Measurements from ENCODE around the gene GPLD1.
A peak's percentile ranks its signal among the peaks of the same experiment; 100 is the strongest.

Gene GPLD1

DNA sequence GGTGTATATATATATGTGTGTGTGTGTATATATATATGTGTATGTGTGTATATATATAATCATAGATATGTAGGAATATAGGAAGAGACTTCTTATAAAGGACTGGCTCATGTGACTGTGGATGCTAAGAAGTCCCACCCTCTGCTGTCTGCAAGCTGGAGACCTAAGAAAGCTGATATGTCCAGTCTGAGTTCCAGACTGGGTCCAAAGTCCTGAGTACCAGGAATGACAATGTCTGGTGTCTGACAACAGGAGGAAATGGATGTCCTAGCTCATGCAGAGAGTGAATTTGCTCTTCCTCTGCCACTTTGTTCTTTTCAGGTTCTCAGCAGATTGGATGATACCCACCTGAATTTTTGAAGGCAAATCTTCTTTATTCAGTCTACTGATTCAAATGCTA lies 12.5 kb upstream of the GPLD1 start:
- DNase-seq (ENCODE audit: low spot score): no peak

- DNase-seq (ENCODE audit: low spot score): no peak
Observed at GRCh38 chr6:24501374-24501773, 12.0 kb upstream of the GPLD1 start.

- DNase-seq (ENCODE audit: low spot score): no peak
Observed at GRCh38 chr6:24500683-24501082, 11.3 kb upstream of the GPLD1 start.

DNA sequence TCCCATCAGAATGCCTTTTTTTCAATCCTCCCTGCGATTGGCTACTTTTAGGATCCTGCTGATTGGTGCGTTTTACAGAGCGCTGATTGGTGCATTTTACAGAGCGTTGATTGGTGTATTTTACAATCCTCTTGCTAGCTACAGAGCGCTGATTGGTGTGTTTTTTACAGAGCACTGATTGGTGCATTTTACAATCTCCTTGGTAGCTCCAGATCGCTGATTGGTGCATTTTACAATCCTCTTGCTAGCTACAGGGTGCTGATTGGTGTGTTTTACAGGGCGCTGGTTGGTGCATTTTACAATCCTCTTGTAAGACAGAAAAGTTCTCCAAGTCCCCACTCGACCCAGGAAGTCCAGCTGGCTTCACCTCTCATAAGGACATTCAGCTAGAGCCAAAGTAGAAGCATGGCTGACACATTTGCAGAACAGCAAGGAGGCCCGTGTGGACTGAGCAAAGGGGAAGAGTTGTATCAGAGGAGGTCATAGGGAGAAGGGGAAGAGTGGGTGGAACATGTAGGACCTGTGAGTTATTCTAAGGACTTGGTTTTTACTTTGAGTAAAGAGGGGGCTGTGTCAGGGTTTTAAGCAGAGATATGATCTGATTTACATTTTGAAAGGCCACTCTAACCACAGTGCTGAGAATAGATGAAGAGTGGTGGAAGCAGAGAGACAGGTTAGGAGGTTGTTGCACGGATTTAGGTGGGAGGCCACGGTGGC lies 8.0 kb upstream of the GPLD1 start:
- no peak for DNase-seq (ENCODE audit: low spot score)

DNA sequence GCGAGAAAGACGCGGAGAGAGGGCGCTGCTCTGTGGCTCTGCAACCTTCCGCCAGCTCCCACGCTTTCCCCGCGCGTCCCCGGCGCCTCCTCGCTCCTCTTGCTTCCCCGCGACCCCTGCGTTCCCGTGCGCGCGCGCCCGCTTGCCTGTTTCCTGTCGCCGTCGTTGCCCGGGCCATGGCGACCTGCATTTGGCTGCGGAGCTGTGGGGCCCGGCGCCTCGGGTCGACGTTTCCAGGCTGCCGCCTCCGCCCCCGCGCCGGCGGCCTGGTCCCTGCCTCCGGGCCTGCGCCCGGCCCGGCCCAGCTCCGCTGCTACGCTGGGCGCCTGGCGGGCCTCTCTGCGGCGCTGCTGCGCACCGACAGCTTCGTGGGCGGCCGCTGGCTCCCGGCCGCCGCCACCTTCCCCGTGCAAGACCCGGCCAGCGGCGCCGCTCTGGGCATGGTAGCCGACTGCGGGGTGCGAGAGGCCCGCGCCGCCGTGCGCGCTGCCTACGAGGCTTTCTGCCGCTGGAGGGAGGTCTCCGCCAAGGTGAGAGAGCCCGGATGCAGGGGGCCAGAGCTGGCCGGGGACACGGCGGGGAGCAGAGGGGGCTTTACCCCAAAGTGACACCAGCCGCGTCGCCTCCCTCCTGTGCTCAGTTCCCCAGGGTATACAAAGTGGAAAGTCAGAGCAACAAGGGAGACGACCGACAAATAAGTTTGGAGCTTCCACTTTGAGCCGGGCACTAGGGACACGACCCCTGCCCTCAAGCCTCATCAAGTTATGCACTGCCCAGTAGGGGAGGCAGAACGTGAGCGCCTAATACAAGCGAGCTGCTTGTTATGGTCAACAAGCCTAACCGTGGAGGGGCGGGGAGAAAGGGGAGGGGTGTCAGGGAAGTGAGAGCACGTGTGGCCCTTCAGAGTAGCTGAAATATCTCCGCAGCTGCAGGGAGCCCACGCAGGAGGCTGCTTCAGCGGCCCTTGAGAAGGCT lies 5.7 kb upstream of the GPLD1 start, which contains the start of gene ALDH5A1:
Gene ALDH5A1 (plus strand): TSS at position 149 of the 975 bp plus-strand sequence. CDS start 28 bp downstream, at position 177.
- peak; percentile 69 for DNase-seq (ENCODE audit: low spot score)

- no peak for DNase-seq (ENCODE audit: low spot score)
Observed at GRCh38 chr6:24493945-24494820, 4.8 kb upstream of the GPLD1 start.

- peak; percentile 30 for DNase-seq (ENCODE audit: low spot score)
Observed at GRCh38 chr6:24492475-24492874, 3.1 kb upstream of the GPLD1 start.

GRCh38 chr6:24490948-24491347 lies 1.6 kb upstream of the GPLD1 start:
- no peak for DNase-seq (ENCODE audit: low spot score)

DNA sequence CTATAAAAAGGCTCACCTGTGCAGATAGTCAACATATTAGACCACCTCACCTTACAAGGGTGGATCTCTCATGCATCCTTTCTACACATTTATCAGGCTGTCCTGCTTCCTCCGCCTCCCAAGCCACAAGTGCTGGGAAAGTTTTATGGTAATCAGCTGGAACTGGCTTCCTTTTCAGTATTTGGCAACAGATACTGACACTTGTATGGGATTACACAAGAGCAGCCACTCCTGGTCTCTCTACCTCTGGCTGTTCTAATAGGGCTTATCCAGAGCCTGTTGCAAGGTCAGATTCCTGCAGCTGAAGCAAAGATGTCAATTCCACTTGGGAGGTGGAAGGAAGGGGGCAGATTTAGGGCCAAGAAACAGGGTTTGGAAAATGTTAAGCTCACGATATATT lies 503 bp upstream of the GPLD1 start:
- no peak for DNase-seq (ENCODE audit: low spot score)

DNA sequence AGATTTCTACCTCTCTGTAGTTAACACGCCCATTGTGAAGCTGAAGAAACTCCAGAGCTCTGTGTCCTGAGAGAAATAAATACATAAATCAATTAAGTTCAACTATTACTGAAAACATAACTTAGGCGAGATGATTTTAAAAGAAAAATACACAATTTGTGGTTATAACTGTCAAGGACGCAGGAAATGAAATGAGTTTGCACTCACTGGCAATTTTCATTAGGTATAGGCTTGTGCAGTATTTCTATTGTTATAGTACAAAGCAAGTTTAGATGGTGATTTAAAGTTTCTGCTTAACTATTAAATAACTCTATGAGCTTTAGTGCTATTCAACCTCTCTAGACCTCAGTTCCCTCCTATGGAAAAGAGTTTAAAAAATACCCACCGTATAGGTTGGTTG lies 3.3 kb downstream of the GPLD1 start:
- DNase-seq (ENCODE audit: low spot score): no peak

- no peak for DNase-seq (ENCODE audit: low spot score)
Observed at GRCh38 chr6:24484657-24485323, 4.6 kb downstream of the GPLD1 start.

DNA sequence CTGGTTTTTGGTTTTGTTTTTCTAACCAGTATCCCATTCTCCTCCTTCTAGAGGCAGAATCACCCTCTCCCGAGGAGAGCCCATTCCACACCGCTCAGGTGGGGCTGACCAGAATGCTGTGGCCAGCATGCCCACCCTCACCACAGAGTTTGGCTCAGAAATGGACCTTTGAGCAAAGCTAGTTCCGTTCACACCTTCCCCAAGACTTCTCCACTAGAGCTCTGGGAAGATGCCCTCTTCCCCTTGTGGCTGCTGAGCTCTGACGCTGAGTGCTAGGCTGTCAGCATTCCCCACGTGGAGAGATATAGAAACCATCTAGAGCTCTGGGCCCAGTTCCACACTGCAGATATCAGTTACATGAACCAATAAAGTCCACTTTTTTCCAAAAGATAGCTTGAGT lies 7.9 kb downstream of the GPLD1 start:
- DNase-seq (ENCODE audit: low spot score): no peak

GRCh38 chr6:24480705-24481104 lies 8.7 kb downstream of the GPLD1 start:
- DNase-seq (ENCODE audit: low spot score): no peak

DNA sequence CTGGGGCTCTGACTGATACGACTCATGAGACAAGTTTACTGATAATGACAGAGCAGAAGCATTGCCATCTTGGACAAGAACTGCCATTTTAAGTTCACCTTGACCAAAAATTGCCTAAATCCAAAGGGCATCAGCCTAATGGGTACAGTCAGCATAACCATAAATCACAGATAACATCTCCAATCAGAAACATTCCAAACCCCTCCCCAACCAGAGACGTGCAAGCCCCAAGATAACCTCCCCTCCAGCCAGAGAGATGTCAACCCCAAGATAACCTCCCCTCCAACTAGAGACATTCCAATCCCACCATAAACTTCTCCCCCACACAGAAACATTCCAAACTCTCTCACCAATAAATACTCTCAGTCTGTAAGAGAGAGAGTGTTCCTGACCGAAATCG lies 10.5 kb downstream of the GPLD1 start:
- DNase-seq (ENCODE audit: low spot score): no peak

- DNase-seq (ENCODE audit: low spot score): no peak
Observed at GRCh38 chr6:24477070-24477469, 12.3 kb downstream of the GPLD1 start.

- no peak for DNase-seq (ENCODE audit: low spot score)
Observed at GRCh38 chr6:24476631-24477030, 12.7 kb downstream of the GPLD1 start.

DNA sequence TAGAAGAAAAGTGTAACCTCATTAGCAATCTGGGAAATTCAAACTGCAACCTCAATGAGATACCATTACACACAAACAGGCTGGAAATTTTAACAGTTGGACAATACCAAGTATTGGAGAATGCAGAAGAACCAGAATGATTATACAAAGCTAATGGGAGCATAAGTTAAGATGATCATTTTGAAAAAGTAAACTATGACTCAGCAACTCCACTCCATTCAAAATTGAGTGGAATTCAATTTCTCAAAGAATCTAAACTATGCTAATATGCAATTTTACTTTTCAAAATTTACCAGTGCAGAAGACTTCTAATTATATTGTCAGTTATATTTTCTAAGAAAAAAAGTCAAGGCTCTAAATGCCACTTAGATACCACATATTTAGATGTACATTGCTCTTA lies 17.2 kb downstream of the GPLD1 start:
- DNase-seq (ENCODE audit: low spot score): no peak

DNA sequence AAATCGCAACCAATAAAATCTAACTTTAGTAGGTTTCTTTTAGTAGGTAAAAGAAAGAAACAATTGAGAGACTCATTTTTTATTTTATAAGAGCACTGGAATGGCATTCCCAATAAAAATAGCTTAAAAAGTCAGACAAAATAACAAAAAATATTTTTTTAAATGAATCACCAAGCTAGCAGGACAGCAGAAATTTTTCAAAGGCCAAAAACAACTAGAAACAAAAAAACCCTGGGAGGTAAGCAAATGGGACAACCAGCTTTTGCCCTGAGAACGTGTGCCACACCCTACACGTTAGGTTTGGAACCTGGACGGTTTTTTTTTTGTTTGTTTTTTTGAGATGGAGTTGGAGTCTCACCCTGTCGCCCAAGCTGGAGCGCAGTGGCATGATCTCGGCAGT lies 19.6 kb downstream of the GPLD1 start:
- DNase-seq (ENCODE audit: low spot score): no peak

GRCh38 chr6:24464253-24465038 lies 24.9 kb downstream of the GPLD1 start:
- no peak for DNase-seq (ENCODE audit: low spot score)

DNA sequence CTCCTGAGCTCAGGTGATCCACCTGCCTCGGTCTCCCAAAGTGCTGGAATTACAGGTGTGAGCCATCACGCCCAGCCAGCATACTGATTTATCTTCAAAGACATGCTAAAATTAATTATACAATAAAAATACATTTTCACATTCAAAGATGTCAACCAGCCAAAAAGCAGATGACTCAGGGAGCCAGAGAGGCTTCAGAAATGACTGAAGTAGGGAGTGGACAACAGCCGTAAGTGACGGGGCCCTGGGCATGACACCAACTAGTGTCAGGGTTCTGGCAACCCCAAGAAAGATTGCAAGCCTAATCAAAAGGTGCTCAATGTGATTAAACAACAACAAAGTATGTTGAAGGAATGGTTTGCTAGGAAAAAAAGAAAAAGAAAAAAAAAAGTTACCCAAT lies 28.4 kb downstream of the GPLD1 start:
- no peak for DNase-seq (ENCODE audit: low spot score)
